GM18870 (cell line): ENCODE measurements around the gene SYT15.
"Not testable (repeated sequence)": the region's sequence is repeated elsewhere in the genome, so short reads cannot be mapped to it uniquely, and the experiment has no call there.

Source experiments
- ATAC-seq: cut with Tn5 transposase; IDR thresholded peaks from one replicate; pipeline ENCODE4 v1.9.1; 2021; ENCODE audit warnings: moderate library complexity; ENCODE audit not compliant: unreplicated experiment

The SYT15 gene

GRCh38 chr10:46588221-46588620 is 9.3 kb downstream of the SYT15 start:
- not testable (repeated sequence) for ATAC-seq

- ATAC-seq, result not testable (repeated sequence)
These were observed 10.7 kb downstream of the SYT15 start for GRCh38 chr10:46589589-46589988.

GRCh38 chr10:46591053-46591452 is 12.1 kb downstream of the SYT15 start:
- ATAC-seq, result not testable (repeated sequence)

DNA sequence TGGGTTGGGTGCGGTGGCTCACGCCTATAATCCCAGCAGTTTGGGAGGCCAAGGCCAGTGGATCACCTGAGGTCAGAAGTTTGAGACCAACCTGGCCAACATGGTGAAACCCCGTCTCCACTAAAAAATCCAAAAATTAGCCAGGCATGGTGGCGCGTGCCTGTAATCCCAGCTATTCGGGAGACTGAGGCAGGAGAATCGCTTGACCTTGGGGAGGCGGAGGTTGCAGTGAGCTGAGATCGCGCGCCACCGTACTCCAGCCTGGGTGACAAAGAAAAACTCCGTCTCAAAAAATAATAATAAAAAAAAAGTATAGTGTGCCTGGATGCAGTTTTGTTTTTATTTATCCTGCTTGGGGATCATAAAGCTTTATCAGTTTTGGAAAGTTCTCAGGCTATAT is 14.4 kb downstream of the SYT15 start:
- not testable (repeated sequence) for ATAC-seq

DNA sequence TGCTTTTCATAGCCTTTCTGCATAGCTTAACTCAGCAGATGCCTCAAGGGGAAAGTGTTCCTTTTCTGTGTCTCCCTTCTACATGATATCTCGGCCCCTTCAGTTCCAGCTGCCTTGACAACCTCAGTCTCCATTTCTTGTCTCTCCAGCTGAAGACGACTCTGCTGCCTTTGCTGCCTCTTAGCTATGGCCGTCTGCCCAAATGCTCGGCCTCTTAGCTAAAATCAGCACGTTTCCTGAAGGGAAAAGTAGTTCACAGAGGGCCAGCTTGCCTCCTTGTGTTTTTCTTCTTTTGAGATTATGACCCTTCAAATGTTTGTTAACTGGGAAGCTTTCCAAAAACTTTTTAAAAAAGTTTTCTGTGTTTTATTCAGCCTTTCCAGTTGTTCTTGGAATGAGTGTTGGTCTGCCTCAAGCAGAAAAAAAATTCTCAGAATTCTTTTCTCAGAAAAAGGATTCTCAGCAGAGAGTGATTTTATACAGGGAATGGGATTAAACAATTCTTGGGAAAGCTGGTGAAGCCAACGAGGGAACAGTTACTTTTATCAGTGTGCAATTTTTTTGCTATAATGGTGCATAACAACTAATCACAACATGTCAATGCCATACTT is 15.6 kb downstream of the SYT15 start:
- not testable (repeated sequence) for ATAC-seq

DNA sequence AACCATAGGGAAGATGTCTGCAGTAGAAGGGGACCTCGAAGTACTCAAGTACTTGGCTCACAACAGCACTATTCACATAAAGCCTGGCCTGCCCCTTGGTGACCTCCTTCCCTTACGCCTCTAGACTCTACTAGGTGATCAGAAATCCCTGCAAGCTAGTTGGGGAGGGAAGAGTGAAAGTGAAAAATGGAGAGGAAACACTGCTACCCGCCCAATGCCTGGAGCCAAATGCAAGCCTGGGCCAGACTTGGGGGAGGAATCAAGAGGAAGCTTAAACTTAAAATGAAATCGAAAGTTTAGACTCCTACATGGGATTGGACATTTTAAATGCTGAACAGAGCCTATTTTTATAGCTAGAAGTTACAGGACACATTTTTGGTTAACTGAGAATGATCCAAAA is 17.6 kb downstream of the SYT15 start:
- ATAC-seq, result not testable (repeated sequence)

GRCh38 chr10:46597616-46598246 is 18.8 kb downstream of the SYT15 start:
- peak; percentile 52 for ATAC-seq

GRCh38 chr10:46600516-46600915 is 21.6 kb downstream of the SYT15 start:
- ATAC-seq, result peak; percentile 76

GRCh38 chr10:46615540-46615939 is 36.6 kb downstream of the SYT15 start:
- ATAC-seq, result not testable (repeated sequence)

GRCh38 chr10:46616227-46616626 is 37.3 kb downstream of the SYT15 start:
- not testable (repeated sequence) for ATAC-seq

DNA sequence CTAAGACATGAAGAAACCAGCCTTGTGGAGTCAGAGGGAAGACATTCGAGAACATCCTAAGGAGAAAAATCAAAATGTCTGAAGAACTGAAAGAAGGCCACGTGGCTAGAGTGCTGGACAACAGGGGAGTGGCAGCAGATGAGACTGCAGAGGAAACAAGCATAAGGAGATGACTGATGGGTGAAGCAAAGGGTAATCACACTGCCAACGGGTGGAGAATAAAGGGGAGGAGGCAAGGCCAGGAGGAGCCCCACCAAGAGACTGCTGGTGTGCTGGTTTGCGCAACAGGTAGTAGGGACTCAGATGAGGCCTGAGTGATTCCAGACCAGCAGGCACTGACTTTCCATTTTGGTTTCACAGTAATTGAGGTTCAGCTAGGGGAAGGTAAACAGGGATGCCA is 38.2 kb downstream of the SYT15 start:
- ATAC-seq, result not testable (repeated sequence)

- ATAC-seq, result not testable (repeated sequence)
These were observed 39.0 kb downstream of the SYT15 start for GRCh38 chr10:46617913-46618312.

DNA sequence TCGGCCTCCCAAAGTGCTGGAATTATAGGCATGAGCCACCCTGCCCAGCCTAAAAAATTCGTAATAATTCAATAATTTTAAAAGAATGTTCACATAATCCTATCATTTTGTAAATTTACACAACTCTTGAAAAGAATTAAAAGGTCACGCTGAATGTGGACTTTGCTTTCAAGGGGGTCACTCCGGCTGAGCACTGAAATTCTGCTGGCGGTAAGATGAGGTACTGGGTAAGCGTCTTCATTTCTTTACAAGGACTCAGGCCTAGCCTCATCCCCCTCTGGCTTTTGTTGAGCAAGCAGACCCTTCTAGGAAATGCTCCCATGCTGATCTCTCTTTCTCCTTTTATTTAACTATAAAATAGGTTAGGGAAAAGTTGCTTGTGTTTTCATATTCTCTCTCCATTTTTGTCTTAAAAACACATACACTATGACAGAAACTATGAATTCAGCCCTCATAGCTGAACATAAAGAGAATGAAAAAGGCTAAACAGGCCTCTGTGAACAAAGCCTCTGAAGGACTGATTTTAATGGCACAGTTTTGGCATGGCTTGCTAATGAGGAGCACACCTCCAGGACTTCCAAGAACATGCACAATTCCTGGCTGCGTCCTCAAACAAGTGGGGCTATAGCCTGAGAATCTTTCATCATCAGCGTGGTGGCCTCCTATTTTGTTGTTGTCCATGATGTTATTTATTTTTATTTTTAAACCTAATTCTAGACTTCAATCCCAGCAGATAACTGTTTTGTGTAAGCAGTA is 45.1 kb downstream of the SYT15 start:
- ATAC-seq, result not testable (repeated sequence)

DNA sequence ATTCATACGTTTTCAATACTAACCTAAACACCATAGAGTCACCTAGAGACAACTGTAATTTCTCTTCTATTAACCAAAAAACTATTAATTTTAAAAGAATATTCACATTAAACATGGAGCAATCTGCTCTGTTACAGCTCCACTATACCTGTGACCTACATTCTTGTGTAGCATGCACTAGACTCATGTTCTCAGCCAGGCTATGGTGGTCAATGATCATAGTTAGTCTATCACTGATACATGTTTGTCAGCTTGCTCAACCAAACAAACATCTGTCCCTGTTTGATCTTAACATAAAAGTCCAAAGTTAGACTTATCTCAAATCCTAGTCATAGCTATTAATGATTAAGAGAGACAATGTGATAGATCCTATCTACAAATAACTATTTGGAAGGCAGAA is 50.9 kb downstream of the SYT15 start:
- not testable (repeated sequence) for ATAC-seq

- ATAC-seq, result not testable (repeated sequence)
These were observed 51.9 kb downstream of the SYT15 start for GRCh38 chr10:46630816-46631215.

- not testable (repeated sequence) for ATAC-seq
These were observed 52.8 kb downstream of the SYT15 start for GRCh38 chr10:46631683-46632082.

- not testable (repeated sequence) for ATAC-seq
These were observed 55.8 kb downstream of the SYT15 start for GRCh38 chr10:46634698-46635097.

DNA sequence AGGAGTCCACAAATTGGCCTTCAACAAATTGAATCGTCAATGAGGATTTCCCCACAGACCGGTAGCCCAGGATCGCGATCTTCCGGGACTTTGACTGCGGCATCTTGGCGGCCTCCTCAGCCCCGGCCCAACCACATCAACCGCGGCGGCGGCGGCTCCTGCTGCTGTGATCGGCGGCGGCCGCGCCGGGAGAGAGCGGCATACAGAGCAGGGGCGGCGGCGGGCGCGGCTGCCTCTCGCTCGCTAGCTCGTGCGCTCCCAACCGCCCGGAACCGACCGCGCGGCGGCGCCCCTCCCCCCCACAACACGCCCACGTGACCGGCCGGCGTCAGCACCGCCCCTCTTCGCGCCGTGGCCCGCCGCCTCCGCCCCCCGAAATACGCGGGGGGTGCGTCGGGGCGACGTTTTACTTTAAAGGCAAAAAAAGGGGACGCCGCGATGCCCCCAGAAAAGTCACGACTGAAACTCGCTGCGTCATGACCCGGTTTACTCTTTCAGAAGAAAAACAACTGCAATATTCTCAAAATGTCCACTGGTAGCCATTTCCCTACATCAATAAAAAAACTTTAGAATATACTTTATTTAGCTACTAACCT is 56.5 kb downstream of the SYT15 start:
- not testable (repeated sequence) for ATAC-seq

- not testable (repeated sequence) for ATAC-seq
These were observed 61.1 kb downstream of the SYT15 start for GRCh38 chr10:46640005-46640404.
